Stimulated activated naive CD8-positive, alpha-beta T cell treated with anti-CD3 and anti-CD28 coated beads, Interleukin-15, Interleukin-2, amounts not matched to agents 100 U/mL and 50 U/mL, for 24 hours (primary cell): ENCODE results near the gene HEATR9.
A peak's percentile ranks its signal among the peaks of the same experiment; 100 is the strongest.
"Not testable (repeated sequence)": the region's sequence is repeated elsewhere in the genome, so short reads cannot be mapped to it uniquely, and the experiment has no call there.

ENCODE experiments used
- ATAC-seq: fragments of 150-1000 bp; cut with Tn5 transposase; one replicate; pipeline ENCODE4 v1.10.0; 2021
- DNase-seq: peaks from one replicate; pipeline ENCODE4 v3.0.0; 2021

Gene HEATR9

GRCh38 chr17:35868737-35869136 is at the start of gene HEATR9:
HEATR9 (minus strand) TSS chr17:35868891; CDS start chr17:35868742, 149 bp downstream.
- DNase-seq, result no peak
- no peak for ATAC-seq

GRCh38 chr17:35917519-35918213 is 49.0 kb upstream of the HEATR9 start:
- no peak for ATAC-seq
- no peak for DNase-seq

GRCh38 chr17:35915153-35915964 is 46.7 kb upstream of the HEATR9 start:
- no peak for DNase-seq
- ATAC-seq, result no peak

- DNase-seq (no peak), ATAC-seq (no peak)
These were observed 45.7 kb upstream of the HEATR9 start for GRCh38 chr17:35914354-35914753.

GRCh38 chr17:35913609-35914008 is 44.9 kb upstream of the HEATR9 start:
- ATAC-seq, result no peak
- no peak for DNase-seq

- DNase-seq (no peak), ATAC-seq (peak; percentile 85)
These were observed 44.3 kb upstream of the HEATR9 start for GRCh38 chr17:35912942-35913341.

GRCh38 chr17:35912339-35912912 is 43.7 kb upstream of the HEATR9 start:
- ATAC-seq, result no peak
- no peak for DNase-seq

- ATAC-seq, result no peak
- DNase-seq, result no peak
These were observed 40.7 kb upstream of the HEATR9 start for GRCh38 chr17:35909408-35909807.

- ATAC-seq (no peak), DNase-seq (no peak)
These were observed 39.0 kb upstream of the HEATR9 start for GRCh38 chr17:35907691-35908090.

GRCh38 chr17:35906926-35907637 is 38.4 kb upstream of the HEATR9 start:
- no peak for DNase-seq
- ATAC-seq, result no peak

GRCh38 chr17:35906191-35906925 is 37.7 kb upstream of the HEATR9 start:
- ATAC-seq (no peak), DNase-seq (no peak)

GRCh38 chr17:35903451-35903850 is 34.8 kb upstream of the HEATR9 start:
- ATAC-seq (no peak), DNase-seq (no peak)

- ATAC-seq (no peak), DNase-seq (no peak)
These were observed 33.0 kb upstream of the HEATR9 start for GRCh38 chr17:35901631-35902175.

- DNase-seq, result no peak
- no peak for ATAC-seq
These were observed 32.2 kb upstream of the HEATR9 start for GRCh38 chr17:35900708-35901480.

- DNase-seq, result peak; percentile 46
- no peak for ATAC-seq
These were observed 31.6 kb upstream of the HEATR9 start for GRCh38 chr17:35900280-35900679.

GRCh38 chr17:35898283-35899070 is 29.8 kb upstream of the HEATR9 start:
- DNase-seq (peak; percentile 68), ATAC-seq (peak; percentile 72)

GRCh38 chr17:35897772-35898171 is 29.1 kb upstream of the HEATR9 start:
- ATAC-seq, DNase-seq: not testable (repeated sequence)

GRCh38 chr17:35895636-35896587 is 27.2 kb upstream of the HEATR9 start:
- peak; percentile 57 for DNase-seq
- ATAC-seq, result peak; percentile 71

- DNase-seq (no peak), ATAC-seq (no peak)
These were observed 25.5 kb upstream of the HEATR9 start for GRCh38 chr17:35894206-35894605.
